ENCODE results near the gene PLEKHH3.
"Not testable (repeated sequence)": the region's sequence is repeated elsewhere in the genome, so short reads cannot be mapped to it uniquely, and the experiment has no call there.

The PLEKHH3 gene

DNA sequence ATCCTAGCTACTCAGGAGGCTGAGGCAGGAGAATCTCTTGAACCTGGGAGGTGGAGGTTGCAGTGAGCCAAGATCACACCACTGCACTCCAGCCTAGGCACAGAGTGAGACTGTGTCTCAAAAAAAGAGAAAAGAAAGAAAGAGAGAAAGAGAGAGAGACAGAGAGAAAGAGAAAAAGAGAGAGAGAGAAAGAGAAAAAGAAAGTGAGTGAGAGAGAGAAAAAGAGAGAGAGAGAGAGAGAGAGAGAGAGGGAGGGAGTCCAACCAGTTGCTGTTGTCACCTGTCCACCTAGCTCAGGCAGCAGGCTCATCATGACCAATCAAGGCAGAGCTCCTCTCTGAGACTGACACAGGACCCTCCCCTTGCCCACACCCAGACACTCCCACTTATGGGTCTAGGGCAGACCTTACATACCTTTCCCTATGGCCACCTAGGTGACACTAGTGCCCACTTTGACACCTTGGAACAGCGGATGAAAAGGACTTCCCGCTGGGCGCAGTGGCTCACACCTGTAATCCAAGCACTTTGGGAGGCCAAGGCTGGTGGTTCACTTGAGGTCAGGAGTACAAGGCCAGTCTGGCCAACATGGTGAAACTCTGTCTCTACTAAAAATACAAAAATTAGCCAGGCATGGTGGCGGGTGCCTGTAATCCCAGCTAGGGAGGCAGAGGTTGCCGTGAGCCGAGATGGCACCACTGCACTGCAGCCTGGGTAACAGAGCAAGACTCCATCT, 49.6 kb downstream of the PLEKHH3 start:
- 93% methylated on average over 3 of the region's 6 CpGs for WGBS
- not testable (repeated sequence) for H3K4me2 ChIP-seq (ENCODE audit: low read length, poor library complexity, severe bottlenecking); DNase-seq

DNA sequence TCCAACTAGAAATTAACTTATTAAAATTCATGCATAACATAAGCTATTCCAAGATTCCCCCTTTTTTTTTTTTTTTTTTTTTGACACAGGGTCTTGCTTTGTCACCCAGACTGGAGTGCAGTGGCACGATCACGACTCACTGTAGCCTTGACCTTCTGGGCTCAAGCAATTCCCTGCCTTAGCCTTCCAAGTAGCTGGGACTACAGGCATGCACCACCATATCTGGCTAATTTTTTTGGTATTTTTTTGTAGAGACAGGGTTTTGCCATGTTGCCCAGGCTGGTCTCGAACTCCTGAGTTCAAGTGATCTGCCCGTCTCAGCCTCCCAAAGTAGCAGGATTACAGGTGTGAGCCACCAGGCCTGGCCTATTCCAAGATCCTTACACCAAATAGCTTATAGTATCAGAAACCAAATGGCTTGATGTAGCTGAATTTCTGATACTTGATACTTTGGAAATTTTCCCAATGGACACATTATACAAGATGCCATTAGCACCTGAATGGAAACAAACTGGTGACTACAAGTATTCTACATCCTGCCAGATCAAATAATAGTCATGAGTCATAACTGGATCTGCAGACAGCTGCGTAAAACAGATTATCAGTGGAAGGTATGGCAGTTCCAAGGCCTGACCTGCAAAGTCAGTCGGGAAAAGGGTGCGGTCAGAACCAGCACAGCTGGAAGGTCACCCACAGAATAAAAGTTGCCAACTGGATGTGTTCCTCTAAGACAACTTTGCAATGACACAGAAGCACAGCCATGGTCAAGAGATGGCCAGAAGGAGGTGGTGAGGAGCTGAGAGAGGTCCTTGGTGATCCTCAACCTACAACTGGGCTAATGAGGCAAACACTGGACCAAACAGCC, 52.8 kb downstream of the PLEKHH3 start:
- no peak overlapping the region for H3K18ac ChIP-seq (ENCODE audit: low read depth in 1 of 2, low read length in 2 of 2)
- H3K36me3 ChIP-seq (ENCODE audit: control insufficient read depth in 1 of 2, insufficient read depth in 2 of 2, low read depth in 1 of 2, low read length in 2 of 2): no peaks in the 10 kb centered on the region
- H3K27me3 ChIP-seq (ENCODE audit: control insufficient read depth in 1 of 2, insufficient read depth in 1 of 2, low read length in 2 of 2): no peaks in the 10 kb centered on the region
- no peak overlapping the region for H3K4me2 ChIP-seq (ENCODE audit: low read length, poor library complexity, severe bottlenecking)
- H3K79me1 ChIP-seq (replicated peaks; ENCODE audit: low read length, poor library complexity, severe bottlenecking): no peaks in the 10 kb centered on the region
- no peak overlapping the region for H2AK5ac ChIP-seq (ENCODE audit: low read length, severe bottlenecking)
- H2BK120ac ChIP-seq (ENCODE audit: low read depth, low read length): no peak overlapping the region
- H4K8ac ChIP-seq (ENCODE audit: low read length): no peak overlapping the region
- no peak overlapping the region for H3K23ac ChIP-seq (ENCODE audit: low read length in 2 of 2)
- DNase-seq: no peak
- no peak overlapping the region for H3K14ac ChIP-seq (ENCODE audit: low read length in 2 of 2)
- H3K27ac ChIP-seq (ENCODE audit: low read length, poor library complexity, severe bottlenecking): no peak overlapping the region
- no peak overlapping the region for H3K4ac ChIP-seq (ENCODE audit: low read depth in 1 of 2, low read length in 2 of 2)
- 89% methylated on average over 7 of the region's 7 CpGs for WGBS
- no peaks in the 10 kb centered on the region for H3K4me1 ChIP-seq (ENCODE audit: control insufficient read depth, insufficient read depth, low read depth, low read length)
- H3K9ac ChIP-seq (ENCODE audit: low read length): no peak overlapping the region
- no peak overlapping the region for H2BK15ac ChIP-seq (ENCODE audit: low read depth, poor library complexity, severe bottlenecking)
- H2BK12ac ChIP-seq (ENCODE audit: low read length in 2 of 2): no peak overlapping the region
- no peak overlapping the region for H3K4me3 ChIP-seq (ENCODE audit: insufficient read depth in 1 of 2, low read depth in 1 of 2, low read length in 2 of 2)
- no peak overlapping the region for H4K91ac ChIP-seq (ENCODE audit: low read length)
- no peaks in the 10 kb centered on the region for H3K9me3 ChIP-seq (ENCODE audit: control insufficient read depth, low read length)
- H2AFZ ChIP-seq (ENCODE audit: low read depth, low read length): no peak overlapping the region
- H2BK5ac ChIP-seq (ENCODE audit: low read depth, low read length, poor library complexity, severe bottlenecking): no peak overlapping the region

More for the DNA sequence above, 49.6 kb downstream of the PLEKHH3 start:
- H3K23ac ChIP-seq (ENCODE audit: low read length in 2 of 2); H3K79me1 ChIP-seq (replicated peaks; ENCODE audit: low read length, poor library complexity, severe bottlenecking); H3K4me1 ChIP-seq (ENCODE audit: control insufficient read depth, insufficient read depth, low read depth, low read length); H3K9ac ChIP-seq (ENCODE audit: low read length); H4K8ac ChIP-seq (ENCODE audit: low read length); H3K14ac ChIP-seq (ENCODE audit: low read length in 2 of 2); H3K27me3 ChIP-seq (ENCODE audit: control insufficient read depth in 1 of 2, insufficient read depth in 1 of 2, low read length in 2 of 2); H3K9me3 ChIP-seq (ENCODE audit: control insufficient read depth, low read length); H2BK15ac ChIP-seq (ENCODE audit: low read depth, poor library complexity, severe bottlenecking); H3K27ac ChIP-seq (ENCODE audit: low read length, poor library complexity, severe bottlenecking); H2BK5ac ChIP-seq (ENCODE audit: low read depth, low read length, poor library complexity, severe bottlenecking); H2AK5ac ChIP-seq (ENCODE audit: low read length, severe bottlenecking); H4K91ac ChIP-seq (ENCODE audit: low read length); H3K4ac ChIP-seq (ENCODE audit: low read depth in 1 of 2, low read length in 2 of 2); H2BK12ac ChIP-seq (ENCODE audit: low read length in 2 of 2); H3K36me3 ChIP-seq (ENCODE audit: control insufficient read depth in 1 of 2, insufficient read depth in 2 of 2, low read depth in 1 of 2, low read length in 2 of 2); H3K18ac ChIP-seq (ENCODE audit: low read depth in 1 of 2, low read length in 2 of 2); H2AFZ ChIP-seq (ENCODE audit: low read depth, low read length); H2BK120ac ChIP-seq (ENCODE audit: low read depth, low read length); H3K4me3 ChIP-seq (ENCODE audit: insufficient read depth in 1 of 2, low read depth in 1 of 2, low read length in 2 of 2): not testable (repeated sequence)

DNA sequence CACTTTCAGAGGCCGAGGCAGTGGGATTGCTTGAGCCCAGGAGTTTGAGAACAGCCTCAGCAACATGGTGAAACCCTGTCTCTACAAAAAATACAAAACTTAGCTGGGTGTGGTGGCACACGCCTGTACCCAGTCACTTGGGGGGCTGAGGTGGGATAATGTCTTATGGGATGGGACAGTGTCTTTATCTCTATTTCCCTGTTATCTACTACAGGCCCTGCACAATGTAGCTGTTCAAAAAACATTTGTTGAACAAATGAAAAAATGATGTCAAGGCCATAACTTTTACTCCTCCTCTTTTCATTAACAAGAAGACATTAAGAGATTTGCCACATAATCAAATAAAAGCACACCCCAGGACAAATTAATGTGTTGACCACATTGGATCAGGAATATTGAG, 53.5 kb downstream of the PLEKHH3 start:
- H2BK12ac ChIP-seq (ENCODE audit: low read length in 2 of 2): no peak overlapping the region
- no peak overlapping the region for H3K27ac ChIP-seq (ENCODE audit: low read length, poor library complexity, severe bottlenecking)
- no peak overlapping the region for H3K9ac ChIP-seq (ENCODE audit: low read length)
- WGBS: 73% methylated on average over 1 of the region's 2 CpGs
- no peak overlapping the region for H2AFZ ChIP-seq (ENCODE audit: low read depth, low read length)
- no peaks in the 10 kb centered on the region for H3K9me3 ChIP-seq (ENCODE audit: control insufficient read depth, low read length)
- H2BK5ac ChIP-seq (ENCODE audit: low read depth, low read length, poor library complexity, severe bottlenecking): no peak overlapping the region
- H3K79me1 ChIP-seq (replicated peaks; ENCODE audit: low read length, poor library complexity, severe bottlenecking): no peaks in the 10 kb centered on the region
- no peak overlapping the region for H4K8ac ChIP-seq (ENCODE audit: low read length)
- H3K4me2 ChIP-seq (ENCODE audit: low read length, poor library complexity, severe bottlenecking): no peak overlapping the region
- no peak overlapping the region for H2AK5ac ChIP-seq (ENCODE audit: low read length, severe bottlenecking)
- H3K4ac ChIP-seq (ENCODE audit: low read depth in 1 of 2, low read length in 2 of 2): no peak overlapping the region
- no peak overlapping the region for H3K18ac ChIP-seq (ENCODE audit: low read depth in 1 of 2, low read length in 2 of 2)
- no peak overlapping the region for H3K4me3 ChIP-seq (ENCODE audit: insufficient read depth in 1 of 2, low read depth in 1 of 2, low read length in 2 of 2)
- no peaks in the 10 kb centered on the region for H3K36me3 ChIP-seq (ENCODE audit: control insufficient read depth in 1 of 2, insufficient read depth in 2 of 2, low read depth in 1 of 2, low read length in 2 of 2)
- H3K14ac ChIP-seq (ENCODE audit: low read length in 2 of 2): no peak overlapping the region
- H2BK120ac ChIP-seq (ENCODE audit: low read depth, low read length): no peak overlapping the region
- no peak overlapping the region for H4K91ac ChIP-seq (ENCODE audit: low read length)
- no peak for DNase-seq
- no peaks in the 10 kb centered on the region for H3K27me3 ChIP-seq (ENCODE audit: control insufficient read depth in 1 of 2, insufficient read depth in 1 of 2, low read length in 2 of 2)
- peaks cover 3% of the 10 kb centered on the region for H3K4me1 ChIP-seq (ENCODE audit: control insufficient read depth, insufficient read depth, low read depth, low read length)
- H3K23ac ChIP-seq (ENCODE audit: low read length in 2 of 2): no peak overlapping the region
- H2BK15ac ChIP-seq (ENCODE audit: low read depth, poor library complexity, severe bottlenecking): no peak overlapping the region

DNA sequence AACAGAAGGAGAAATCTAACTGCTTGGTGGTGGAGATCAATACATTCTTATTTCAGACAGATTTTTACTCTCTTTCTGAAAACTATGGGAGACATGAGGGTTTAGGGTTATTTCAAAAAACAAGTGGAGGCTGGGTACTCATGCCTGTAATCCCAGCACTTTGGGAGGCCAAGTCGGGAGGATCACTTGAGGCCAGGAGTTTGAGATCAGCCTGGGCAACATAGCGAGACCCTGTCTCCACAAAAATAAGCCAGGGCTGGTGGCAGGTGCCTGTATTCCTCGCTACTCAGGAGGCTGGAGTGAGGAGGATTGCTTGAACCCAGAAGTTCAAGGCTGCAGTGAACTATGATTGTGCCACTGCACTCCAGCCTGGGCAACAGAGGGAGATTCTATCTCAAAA, 54.8 kb downstream of the PLEKHH3 start:
- not testable (repeated sequence) for H2BK12ac ChIP-seq (ENCODE audit: low read length in 2 of 2); H3K9me3 ChIP-seq (ENCODE audit: control insufficient read depth, low read length); H3K27me3 ChIP-seq (ENCODE audit: control insufficient read depth in 1 of 2, insufficient read depth in 1 of 2, low read length in 2 of 2); H2AFZ ChIP-seq (ENCODE audit: low read depth, low read length); DNase-seq; H2BK5ac ChIP-seq (ENCODE audit: low read depth, low read length, poor library complexity, severe bottlenecking); H3K4me2 ChIP-seq (ENCODE audit: low read length, poor library complexity, severe bottlenecking); H4K8ac ChIP-seq (ENCODE audit: low read length); H3K79me1 ChIP-seq (replicated peaks; ENCODE audit: low read length, poor library complexity, severe bottlenecking); H3K4me1 ChIP-seq (ENCODE audit: control insufficient read depth, insufficient read depth, low read depth, low read length); H3K18ac ChIP-seq (ENCODE audit: low read depth in 1 of 2, low read length in 2 of 2); H3K23ac ChIP-seq (ENCODE audit: low read length in 2 of 2); H3K14ac ChIP-seq (ENCODE audit: low read length in 2 of 2); H2AK5ac ChIP-seq (ENCODE audit: low read length, severe bottlenecking); H3K4me3 ChIP-seq (ENCODE audit: insufficient read depth in 1 of 2, low read depth in 1 of 2, low read length in 2 of 2); H3K36me3 ChIP-seq (ENCODE audit: control insufficient read depth in 1 of 2, insufficient read depth in 2 of 2, low read depth in 1 of 2, low read length in 2 of 2); H2BK120ac ChIP-seq (ENCODE audit: low read depth, low read length); H3K4ac ChIP-seq (ENCODE audit: low read depth in 1 of 2, low read length in 2 of 2); H2BK15ac ChIP-seq (ENCODE audit: low read depth, poor library complexity, severe bottlenecking); H3K9ac ChIP-seq (ENCODE audit: low read length); H3K27ac ChIP-seq (ENCODE audit: low read length, poor library complexity, severe bottlenecking); H4K91ac ChIP-seq (ENCODE audit: low read length)
- 86% methylated on average over 3 of the region's 3 CpGs for WGBS
